Measurements from ENCODE around the gene IFNGR2. TPM values are rescaled to one million over a fixed set of nuclear protein-coding genes. Genes with fewer than 3 reads are reported as not detected.

Gene IFNGR2
- polyA plus RNA-seq, 2 of the 4 experiments (the other 2 are of a cell fraction) = 24.2 to 47.2 TPM

- WGBS (ENCODE audit: missing lambda C conversion rate) = 83% methylated on average over 1 of the region's 1 CpG
- CTCF ChIA-PET = interaction anchor here (0.8 to 2.8 kb wide), 4 partner anchors 9 to 76 kb away, joined by 3 to 15 read pairs (median 5); no protein-coding TSS in a partner anchor
- Histone ChIP-seq H3K4me2 (no peak overlapping the region), H3K9me3 (peaks cover 14% of the 10 kb centered on the region), H3K27ac (no peak overlapping the region), H3K4me3 (no peak overlapping the region), H3K4me1 (peaks cover 9% of the 10 kb centered on the region)
- no peak for ATAC-seq
- TF ChIP-seq NPAS2 (CRISPR knock-in tag; IDR thresholded peaks at IDR 0.05; ENCODE audit: borderline replicate concordance) = no peak
- TF ChIP-seq ZFP36 (IDR thresholded peaks at IDR 0.05; ENCODE audit: borderline replicate concordance, partially characterized antibody) = no peak
- POLR2A ChIA-PET = no interaction called here
- FAIRE-seq = no peak
- DNase-seq (ENCODE audit: low read depth in 1 of 2, low spot score in 1 of 2) = no peak
Measured at GRCh38 chr21:33369586-33369985, 33.6 kb upstream of the IFNGR2 start.

GRCh38 chr21:33370305-33370704 is 32.9 kb upstream of the IFNGR2 start:
- Histone ChIP-seq H3K4me2 (no peak overlapping the region), H3K27ac (no peak overlapping the region), H3K4me1 (peaks cover 15% of the 10 kb centered on the region), H3K9me3 (peaks cover 14% of the 10 kb centered on the region), H3K4me3 (no peak overlapping the region)
- POLR2A ChIA-PET = no interaction called here
- DNase-seq (ENCODE audit: low read depth in 1 of 2, low spot score in 1 of 2) = no peak
- TF ChIP-seq ZNF302 (CRISPR knock-in tag; IDR thresholded peaks at IDR 0.05) = no peak
- TF ChIP-seq MAFK (IDR thresholded peaks at IDR 0.05; ENCODE audit: partially characterized antibody) = no peak
- no peak for TF ChIP-seq CEBPB (IDR thresholded peaks at IDR 0.05)
- no peak for TF ChIP-seq HEYL (CRISPR knock-in tag; IDR thresholded peaks at IDR 0.05)
- TF ChIP-seq FOSB (CRISPR knock-in tag; IDR thresholded peaks at IDR 0.05) = no peak
- no peak for TF ChIP-seq PBX3 (IDR thresholded peaks at IDR 0.05)
- TF ChIP-seq SREBF2 (IDR thresholded peaks at IDR 0.05) = no peak
- TF ChIP-seq JUN (IDR thresholded peaks at IDR 0.05) = no peak
- TF ChIP-seq HMGXB4 (CRISPR knock-in tag; IDR thresholded peaks at IDR 0.05; ENCODE audit: borderline replicate concordance) = no peak
- no peak for TF ChIP-seq ZSCAN20 (CRISPR knock-in tag; IDR thresholded peaks at IDR 0.05)
- TF ChIP-seq RARB (CRISPR knock-in tag; IDR thresholded peaks at IDR 0.05) = no peak
- no peak for ATAC-seq
- WGBS (ENCODE audit: missing lambda C conversion rate) = 100% methylated on average over 1 of the region's 2 CpGs
- CTCF ChIA-PET = interaction anchor here (2.4 to 2.8 kb wide), 2 partner anchors 9 to 75 kb away, joined by 6 to 15 read pairs; no protein-coding TSS in a partner anchor
- no peak for FAIRE-seq

GRCh38 chr21:33371366-33371765 is 31.8 kb upstream of the IFNGR2 start:
- H3K9me3 ChIP-seq = peaks cover 14% of the 10 kb centered on the region
- H3K4me2 ChIP-seq = no peak overlapping the region
- no peak for DNase-seq (ENCODE audit: low read depth in 1 of 2, low spot score in 1 of 2)
- TF ChIP-seq TFCP2L1 (CRISPR knock-in tag; IDR thresholded peaks at IDR 0.05) = no peak
- no peak for TF ChIP-seq SREBF2 (IDR thresholded peaks at IDR 0.05)
- TF ChIP-seq USF2 (IDR thresholded peaks at IDR 0.05) = no peak
- no peak for TF ChIP-seq ESRRA (IDR thresholded peaks at IDR 0.05; ENCODE audit: borderline replicate concordance, low read length)
- TF ChIP-seq HMGXB4 (CRISPR knock-in tag; IDR thresholded peaks at IDR 0.05; ENCODE audit: borderline replicate concordance) = no peak
- TF ChIP-seq SMC3 (IDR thresholded peaks at IDR 0.05) = no peak
- no peak for TF ChIP-seq RAD21 (conservative IDR thresholded peaks at IDR 0.05 in 1 of 2, IDR thresholded peaks at IDR 0.05 in 1 of 2)
- TF ChIP-seq ZC3H11A (IDR thresholded peaks at IDR 0.05) = no peak
- no peak for TF ChIP-seq GATA3 (IDR thresholded peaks at IDR 0.05; ENCODE audit: borderline replicate concordance)
- TF ChIP-seq EP300 (IDR thresholded peaks at IDR 0.05) = no peak
- no peak for TF ChIP-seq CBX2 (IDR thresholded peaks at IDR 0.05; ENCODE audit: borderline replicate concordance, low read depth)
- TF ChIP-seq ZNF302 (CRISPR knock-in tag; IDR thresholded peaks at IDR 0.05) = no peak
- no peak for TF ChIP-seq HEYL (CRISPR knock-in tag; IDR thresholded peaks at IDR 0.05)
- no peak for TF ChIP-seq RNF2 (IDR thresholded peaks at IDR 0.05; ENCODE audit: borderline replicate concordance, low read depth)
- no peak for TF ChIP-seq CHD4 (IDR thresholded peaks at IDR 0.05; ENCODE audit: borderline replicate concordance)
- no peak for TF ChIP-seq ZFP36 (IDR thresholded peaks at IDR 0.05; ENCODE audit: borderline replicate concordance, partially characterized antibody)
- H3K4me3 ChIP-seq = no peak overlapping the region
- no peak overlapping the region for H3K27ac ChIP-seq
- H3K4me1 ChIP-seq = peaks cover 15% of the 10 kb centered on the region
- CTCF ChIA-PET = interaction anchor here (1.5 to 3.6 kb wide), 2 partner anchors 10 to 175 kb away, joined by 4 to 19 read pairs; no protein-coding TSS in a partner anchor
- ATAC-seq = no peak
- FAIRE-seq = no peak
- POLR2A ChIA-PET = no interaction called here
- WGBS (ENCODE audit: missing lambda C conversion rate) = 76% methylated on average over 3 of the region's 3 CpGs
